Activated CD4-positive, alpha-beta T cell treated with anti-CD3 and anti-CD28 coated beads for 1 hour (primary cell): ENCODE results near the gene STOM.

Experiments
- DNase-seq: peaks from one replicate; pipeline ENCODE4 v3.0.0-alpha.2; 2020

The STOM gene

DNA sequence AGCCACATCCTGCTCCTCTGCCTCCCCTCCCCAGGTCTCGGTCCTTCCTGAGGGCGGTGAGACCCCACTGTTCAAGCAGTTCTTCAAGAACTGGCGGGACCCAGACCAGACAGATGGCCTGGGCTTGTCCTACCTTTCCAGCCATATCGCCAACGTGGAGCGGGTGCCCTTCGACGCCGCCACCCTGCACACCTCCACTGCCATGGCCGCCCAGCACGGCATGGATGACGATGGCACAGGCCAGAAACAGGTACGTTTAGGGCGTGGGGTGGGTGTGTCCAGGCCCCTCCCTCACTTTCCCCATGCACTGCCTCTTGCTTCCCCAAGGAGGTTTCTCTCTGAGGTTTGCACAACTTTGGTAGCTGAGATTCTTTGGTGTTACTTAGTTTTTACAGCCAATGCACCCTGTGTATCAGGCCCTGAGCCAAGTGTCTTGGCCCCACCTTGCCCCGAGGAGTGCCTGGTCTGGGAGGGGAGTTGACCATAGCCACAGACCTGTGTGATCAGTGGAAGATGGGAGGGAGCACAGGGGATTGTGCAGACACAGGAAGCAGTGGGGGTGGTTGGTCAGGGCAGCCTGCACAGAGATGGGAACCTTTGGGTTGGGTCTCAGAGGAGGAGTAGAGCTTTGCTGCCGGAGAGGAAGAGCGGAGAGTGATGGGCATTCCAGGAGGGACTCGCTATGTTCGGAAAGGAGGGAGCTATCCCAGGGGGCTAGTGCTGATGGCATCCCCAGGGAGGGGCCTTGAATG is 51.2 kb downstream of the STOM start:
- no peak for DNase-seq

DNA sequence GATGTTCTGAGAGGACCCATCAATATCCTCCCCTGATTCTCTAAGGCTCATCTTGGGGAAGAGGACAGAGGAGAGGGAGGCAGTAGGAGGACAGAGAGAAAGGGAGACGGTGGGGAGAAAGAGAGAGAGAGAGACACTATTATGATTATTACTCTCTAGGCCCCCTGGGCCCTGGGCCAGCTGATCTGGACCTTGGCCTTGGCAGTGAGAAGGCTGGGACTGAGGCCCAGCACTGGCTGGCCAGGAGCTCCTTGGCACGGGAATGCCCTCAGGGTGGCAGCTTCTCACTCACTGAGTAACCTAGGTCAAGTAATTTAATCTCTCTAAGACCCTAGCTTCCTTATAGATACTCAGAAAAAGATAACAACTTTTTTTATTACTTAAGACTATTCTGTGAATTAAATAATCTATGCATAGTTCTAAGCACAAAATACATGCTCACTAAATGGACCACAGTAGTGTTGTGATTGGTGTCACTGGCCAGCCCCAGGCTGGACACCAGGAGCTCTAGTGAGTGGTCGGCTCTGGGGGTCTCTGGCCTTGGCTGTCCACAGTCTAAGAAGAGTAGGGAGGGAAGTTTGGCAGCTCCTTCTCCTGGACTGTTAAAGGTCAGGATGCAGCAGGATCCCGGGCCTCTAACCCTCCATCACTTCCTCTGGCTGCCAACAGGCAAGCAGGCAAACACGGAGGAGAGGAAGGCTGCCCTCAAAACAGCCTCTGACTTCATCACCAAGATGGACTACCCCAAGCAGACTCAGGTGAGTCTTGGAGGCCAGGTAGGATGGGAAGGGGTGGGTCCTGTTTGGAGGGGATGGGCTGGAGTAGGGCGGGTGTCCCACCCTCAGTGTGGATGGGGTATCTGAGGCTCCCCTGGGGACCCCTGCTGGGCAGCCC is 52.1 kb downstream of the STOM start:
- DNase-seq: no peak

DNA sequence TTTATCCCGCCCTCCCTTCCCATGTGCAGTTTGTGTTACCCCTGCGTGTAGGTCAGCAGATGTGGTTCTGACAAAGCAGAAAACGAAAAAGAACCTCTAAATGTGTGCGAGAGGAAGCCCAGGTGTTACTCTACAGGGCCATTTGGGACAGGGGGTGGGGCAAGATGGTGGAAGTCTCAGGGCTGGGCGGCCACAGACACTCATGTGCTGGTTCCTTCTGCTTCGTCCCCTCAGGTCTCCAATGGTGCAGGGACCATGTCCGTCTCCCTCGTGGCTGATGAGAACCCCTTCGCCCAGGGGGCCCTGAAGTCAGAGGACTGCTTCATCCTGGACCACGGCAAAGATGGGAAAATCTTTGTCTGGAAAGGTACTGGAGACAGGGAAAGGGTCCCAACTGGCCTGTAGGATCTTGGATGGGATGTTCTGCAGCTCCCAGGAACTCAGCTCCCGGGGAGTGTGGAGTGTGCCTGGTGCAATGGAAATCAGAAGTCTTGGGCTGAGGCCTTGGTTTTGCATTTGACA is 53.1 kb downstream of the STOM start:
- DNase-seq: no peak

DNA sequence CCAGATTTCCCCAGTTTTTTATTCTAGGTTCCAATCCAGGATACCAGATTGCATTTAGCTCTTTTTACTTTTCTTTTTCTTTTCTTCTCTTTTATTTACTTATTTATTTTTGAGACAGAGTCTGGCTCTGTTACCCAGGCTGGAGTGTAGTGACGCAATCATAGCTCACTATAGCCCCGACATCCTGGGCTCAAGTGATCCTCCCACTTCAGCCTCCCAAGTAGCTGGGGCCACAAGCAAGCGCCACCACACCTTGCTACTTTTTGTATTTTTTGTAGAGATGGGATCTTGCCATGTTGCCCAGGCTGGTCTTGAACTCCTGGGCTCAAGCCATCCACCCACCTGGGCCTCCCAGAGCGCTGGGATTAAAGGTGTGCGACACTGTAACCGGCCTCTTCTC is 53.7 kb downstream of the STOM start:
- DNase-seq: no peak

DNA sequence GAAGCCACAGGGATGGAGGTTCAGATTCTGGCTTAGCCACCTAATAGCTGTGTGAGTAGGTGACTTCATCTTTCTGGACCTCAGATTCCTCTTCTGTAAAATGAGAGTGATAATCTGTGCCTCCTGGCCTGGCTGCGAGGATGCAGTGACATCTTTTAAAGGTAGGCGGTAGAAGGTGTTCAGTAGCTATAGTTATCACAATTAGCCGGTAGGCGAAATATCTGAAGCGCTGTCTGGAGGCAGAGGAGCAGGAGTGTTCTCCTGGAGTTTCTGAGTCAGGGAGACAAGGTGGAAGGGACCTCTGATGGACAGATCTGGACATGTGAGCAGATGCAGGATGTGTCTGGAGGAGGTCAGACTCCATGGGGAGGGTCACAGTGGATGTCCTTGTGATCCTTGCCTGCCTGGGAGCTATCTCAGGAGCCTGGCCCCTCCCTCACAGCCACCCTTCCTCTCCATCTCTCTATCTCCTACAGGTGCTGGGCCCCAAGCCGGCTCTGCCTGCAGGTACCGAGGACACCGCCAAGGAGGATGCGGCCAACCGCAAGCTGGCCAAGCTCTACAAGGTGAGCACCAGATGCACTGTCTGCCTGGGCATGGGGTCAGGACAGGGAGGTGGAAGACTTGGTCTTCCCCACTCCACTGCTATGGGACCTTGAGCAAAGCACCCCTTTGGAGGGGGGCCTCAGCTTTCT is 56.4 kb downstream of the STOM start:
- no peak for DNase-seq

DNA sequence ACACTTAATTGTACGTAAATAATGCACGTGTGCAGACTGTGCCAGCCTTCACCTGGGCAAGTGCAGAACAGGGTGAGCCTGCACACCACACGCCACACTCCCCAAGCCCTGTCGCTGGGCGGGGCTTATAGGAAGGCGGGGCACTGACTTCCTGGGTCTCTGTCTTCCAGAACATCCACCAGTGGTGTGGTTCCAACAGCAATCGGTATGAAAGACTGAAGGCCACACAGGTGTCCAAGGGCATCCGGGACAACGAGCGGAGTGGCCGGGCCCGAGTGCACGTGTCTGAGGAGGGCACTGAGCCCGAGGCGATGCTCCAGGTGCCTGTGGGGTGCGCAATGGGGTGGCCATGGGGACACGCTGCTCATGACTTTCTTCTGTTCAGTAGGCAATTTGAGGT is 57.9 kb downstream of the STOM start:
- DNase-seq: no peak

DNA sequence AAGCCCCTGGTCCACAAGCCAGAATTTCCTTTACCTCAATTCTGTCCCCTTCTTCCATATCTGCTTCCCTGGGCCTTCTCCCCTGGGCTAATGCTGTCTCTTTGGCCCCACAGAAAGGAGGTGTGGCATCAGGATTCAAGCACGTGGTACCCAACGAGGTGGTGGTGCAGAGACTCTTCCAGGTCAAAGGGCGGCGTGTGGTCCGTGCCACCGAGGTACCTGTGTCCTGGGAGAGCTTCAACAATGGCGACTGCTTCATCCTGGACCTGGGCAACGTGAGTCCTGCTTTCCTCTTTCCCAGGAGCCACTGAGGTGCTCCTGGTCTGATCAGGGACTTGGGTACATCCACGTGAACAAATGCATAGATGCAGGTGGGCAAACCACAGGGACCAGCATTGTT is 59.5 kb downstream of the STOM start:
- DNase-seq: no peak

DNA sequence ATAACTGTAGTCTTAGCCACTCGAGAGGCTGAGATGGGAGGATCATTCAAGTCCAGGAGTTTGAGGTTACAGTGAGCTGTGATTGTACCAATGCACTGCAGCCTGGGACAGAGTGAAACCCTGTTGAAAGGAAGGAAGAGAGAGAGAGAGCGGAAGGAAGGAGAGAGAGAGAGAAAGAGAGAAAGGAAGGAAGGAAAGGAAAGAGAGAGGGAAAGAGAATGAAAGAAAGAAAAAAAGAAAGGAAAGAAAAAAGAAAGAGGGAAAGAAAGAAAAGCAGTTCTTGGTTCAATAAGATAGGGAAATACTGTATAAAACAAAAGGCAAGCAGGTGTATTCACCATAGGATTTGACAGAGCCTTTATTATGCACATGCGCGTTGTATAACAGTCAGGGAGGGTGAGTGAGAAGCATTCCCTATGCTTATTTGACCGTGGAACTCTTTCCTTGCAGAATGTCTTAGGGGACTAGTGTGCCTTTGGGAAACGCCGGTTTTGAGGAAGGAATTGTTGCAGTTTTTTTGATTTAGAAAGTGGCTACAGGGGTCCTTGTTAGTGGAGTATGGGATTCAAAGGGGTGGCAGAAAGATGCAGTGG is 60.1 kb downstream of the STOM start:
- no peak for DNase-seq

DNA sequence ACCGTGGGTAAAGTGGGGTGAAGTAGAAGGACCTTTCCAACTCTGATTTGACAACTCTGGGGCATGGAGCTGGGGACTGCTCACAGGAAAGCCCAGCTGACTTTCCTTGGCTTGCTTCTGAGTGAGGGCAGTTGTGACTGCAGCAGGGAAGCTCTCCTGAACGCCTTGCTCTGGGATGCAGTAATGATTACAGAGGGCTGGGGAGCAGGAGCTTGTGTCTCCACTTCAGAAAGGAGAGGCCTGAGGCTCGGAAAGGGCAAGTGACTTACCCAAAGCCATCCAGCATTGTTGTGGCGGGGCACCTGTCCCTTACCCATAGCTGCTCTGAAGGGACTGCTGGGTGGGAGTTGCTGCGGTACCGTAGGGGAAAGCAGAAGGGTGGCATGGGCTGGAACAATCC is 60.9 kb downstream of the STOM start:
- no peak for DNase-seq

DNA sequence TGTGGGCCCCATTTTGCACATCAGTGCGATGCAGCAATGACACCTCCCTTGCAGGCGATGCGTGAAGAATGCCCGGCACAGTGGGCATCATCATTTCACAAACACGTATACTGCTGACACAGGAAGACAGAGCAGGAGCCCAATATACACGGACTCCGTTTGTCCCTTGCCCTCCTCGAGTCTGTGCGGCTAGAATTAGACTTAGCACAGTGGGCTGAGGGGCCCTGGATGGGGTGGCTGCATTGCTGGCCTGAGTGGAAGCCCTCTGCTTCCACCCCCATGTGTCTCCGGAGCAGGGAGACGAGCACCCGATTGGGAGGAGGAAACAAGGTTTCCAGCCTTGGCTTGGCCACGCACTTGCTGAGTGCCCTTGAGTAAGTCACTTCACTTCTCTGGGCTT is 61.3 kb downstream of the STOM start:
- no peak for DNase-seq

DNA sequence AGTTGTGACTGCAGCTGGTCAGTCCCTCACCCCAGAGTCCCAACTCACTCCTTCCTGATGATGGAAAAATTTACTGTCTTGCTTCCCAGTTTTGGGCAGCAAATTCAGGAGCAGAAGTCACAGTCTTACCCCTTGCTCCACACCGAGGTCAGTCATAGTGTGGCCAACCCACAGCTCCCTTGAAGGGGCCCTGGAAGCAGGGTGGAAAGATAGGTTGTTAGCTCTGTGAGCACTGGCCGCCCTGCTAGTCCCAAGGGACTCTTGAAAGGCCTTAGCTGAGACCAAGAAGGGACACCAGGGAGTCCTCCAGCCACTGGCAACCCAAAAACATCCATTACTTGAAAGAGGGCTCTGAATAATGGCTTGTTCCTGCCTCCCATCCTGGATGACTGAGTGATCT is 62.1 kb downstream of the STOM start:
- no peak for DNase-seq

DNA sequence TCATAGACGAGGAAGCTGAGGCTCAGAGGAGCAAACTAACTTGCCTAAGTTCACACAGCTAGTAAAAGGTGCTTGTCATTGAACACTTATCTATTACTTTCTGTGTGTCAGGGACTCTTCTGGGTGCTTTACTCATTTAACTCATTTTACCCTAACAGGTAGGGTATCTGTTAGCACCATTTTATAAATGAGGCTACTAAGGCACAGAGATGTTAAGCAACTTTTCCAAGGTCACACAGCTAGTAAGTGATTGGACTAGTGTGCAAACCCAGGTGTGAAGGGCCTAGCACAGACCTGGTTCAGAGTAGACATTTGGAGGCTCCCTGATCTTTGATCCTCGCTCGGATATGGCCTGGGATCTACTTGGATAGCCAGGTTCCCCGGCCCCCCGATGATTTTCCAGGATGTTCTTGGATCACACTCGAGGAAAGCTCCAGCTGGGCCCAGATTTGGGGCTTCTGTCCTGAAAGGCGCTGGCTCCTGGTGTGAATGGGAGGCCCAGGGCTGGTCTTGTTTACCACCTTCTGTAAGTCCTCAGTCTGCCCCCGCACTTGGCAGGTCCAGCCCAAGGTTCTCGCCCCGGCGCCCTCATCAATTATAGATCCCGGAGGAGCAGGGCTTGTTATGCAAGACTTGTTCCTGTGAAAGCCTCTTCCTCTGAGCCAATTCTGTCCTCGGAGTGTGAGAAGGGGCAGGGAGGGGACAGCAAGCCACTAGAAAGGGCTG is 64.6 kb downstream of the STOM start:
- DNase-seq: no peak

DNA sequence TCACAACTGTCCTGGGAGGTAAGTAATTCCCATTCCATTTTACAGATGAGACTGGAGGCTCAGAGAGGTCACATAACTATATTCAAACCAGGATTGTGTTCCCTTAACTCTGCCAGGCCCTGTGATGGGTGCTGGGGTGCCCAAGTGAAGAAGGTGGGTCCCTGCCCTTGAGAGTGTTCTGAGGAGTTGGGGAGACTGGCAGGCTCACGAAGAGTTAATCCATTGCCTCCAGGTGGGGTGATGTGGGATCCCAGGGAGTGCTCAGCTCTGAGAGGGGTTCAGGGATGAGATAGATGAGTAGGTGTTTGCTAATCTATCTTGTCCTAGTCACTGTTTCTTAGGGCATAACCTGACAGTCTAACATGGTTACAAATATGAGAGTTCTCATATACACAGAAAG is 65.3 kb downstream of the STOM start:
- DNase-seq: no peak

DNA sequence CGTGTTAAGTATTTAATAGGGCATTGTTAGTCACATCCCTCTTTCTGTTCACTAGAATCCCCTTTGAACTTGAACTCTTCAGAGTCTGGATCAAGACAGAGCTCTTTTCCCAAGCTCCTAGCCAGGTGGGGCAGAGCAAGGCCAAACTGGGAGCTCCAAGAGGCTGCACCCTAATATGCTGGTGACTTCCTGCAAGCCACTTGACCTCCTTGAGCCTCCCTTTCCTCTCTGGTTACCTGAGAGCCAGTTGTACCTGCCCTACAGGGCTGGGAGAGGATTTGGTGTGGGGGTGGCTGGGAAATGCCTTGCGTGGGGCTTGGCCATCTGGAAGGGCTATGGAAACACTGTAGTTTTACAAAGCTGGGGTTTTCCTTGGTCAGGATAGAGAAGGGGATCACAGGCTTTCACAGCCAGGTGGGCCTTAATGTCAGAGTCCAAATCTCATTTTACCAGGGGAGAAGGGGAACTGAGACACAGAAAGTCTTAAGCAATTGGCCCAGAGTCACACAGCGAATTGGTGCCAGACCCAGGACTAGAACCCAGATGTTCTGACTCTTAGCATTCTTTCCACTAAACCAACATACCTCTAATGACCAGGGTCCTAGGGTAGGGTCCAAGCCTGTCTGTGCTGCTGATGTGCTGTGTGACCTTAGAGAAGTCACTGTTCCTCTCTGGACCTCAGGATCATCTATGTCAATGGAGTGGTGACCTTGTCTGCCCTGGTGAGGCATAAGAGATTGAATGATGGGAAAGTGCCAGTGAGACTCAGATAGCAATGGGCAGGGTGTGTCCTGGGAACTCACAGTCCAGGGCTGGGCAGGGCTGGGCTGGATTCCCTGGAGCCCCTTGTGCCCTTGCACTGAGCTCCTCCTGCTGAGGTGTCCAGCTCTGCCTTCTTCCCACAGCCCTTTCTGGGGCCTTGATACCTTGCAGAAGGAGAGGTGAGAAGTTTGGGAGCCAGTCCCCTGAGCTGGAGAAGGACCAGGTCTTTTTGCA is 66.3 kb downstream of the STOM start:
- no peak for DNase-seq

DNA sequence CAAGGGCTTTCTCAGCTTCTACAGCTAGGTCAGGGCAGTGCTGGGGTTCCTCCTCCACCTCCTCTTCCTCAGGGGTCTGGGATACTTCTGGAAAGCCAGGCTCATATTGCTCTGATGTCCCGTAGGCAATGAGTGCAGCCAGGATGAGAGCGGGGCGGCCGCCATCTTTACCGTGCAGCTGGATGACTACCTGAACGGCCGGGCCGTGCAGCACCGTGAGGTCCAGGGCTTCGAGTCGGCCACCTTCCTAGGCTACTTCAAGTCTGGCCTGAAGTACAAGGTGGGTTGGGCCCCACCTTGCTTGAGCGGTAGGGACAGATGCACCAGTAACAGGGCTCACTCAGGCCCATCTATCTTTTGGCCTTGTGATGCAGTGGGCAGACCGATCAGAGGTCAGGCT is 67.3 kb downstream of the STOM start:
- no peak for DNase-seq

DNA sequence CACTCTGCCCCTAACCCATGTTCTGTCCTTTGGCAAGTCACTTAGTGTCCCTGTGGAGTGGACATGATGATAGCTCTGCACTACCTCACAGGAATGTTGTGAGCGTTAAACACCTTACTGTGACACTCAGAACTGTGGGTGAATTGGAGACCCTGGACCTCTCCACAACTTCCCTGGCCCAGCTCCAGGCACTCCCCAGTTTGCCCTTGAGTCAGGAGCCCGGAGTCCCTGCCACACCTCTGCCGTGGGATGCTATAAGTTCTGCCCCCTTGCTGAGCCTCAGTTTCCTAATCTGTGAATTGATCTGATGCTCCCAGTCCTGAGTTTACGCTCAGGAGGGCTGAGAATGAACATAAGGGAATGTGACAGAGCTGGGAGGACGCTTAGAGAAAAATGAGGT is 67.7 kb downstream of the STOM start:
- DNase-seq: no peak

DNA sequence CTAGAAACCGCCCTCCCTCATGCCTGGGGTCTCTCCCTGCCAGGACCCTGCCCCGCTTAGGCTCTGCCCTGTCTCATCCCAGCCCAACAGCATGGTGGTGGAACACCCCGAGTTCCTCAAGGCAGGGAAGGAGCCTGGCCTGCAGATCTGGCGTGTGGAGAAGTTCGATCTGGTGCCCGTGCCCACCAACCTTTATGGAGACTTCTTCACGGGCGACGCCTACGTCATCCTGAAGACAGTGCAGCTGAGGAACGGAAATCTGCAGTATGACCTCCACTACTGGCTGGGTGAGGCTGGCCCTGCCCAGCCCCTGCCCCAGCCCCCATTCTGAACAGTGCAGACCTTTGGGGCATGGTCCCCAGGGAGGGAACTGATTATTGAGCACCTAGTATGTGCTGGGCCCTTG is 68.2 kb downstream of the STOM start:
- no peak for DNase-seq

DNA sequence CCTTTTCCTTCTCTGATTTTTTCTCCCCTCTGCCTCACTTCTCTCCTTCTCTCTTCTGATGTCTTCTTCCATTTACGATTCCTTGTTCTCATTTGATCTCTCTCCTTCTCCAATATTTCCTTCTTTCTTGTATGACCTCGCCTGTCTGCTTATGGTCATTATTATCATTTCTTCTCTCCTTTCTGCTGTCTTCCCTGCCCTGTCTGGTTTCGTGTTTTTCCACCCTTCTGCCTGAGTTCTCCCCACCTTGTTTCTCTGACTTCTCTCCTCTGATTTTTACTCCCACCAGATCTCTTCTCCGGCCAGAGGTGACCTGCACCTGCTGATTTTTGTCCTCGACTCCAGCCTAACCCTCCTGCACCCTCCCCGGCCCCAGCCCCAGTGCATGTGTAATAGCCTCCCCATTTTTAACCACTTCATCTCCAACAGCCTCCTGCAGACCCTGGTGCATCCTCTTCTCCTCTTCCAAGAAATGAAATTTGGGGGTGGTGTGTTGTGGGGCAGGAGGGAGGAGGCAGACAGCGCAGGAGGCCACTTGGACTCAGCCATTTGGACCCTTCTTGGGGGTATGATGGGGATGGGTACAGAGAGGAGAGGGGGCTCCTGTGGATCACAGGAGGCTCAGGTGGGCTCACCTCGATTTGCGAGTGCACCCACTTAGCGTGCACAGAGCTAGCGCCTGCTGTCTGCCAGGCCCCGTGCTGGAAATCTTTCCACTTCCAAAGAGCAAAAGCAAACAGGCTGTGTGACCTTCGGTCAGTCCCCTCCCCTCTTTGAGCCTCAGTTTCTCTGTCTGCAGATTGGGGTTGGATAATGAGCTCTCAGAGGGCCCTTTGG is 69.5 kb downstream of the STOM start:
- no peak for DNase-seq

DNA sequence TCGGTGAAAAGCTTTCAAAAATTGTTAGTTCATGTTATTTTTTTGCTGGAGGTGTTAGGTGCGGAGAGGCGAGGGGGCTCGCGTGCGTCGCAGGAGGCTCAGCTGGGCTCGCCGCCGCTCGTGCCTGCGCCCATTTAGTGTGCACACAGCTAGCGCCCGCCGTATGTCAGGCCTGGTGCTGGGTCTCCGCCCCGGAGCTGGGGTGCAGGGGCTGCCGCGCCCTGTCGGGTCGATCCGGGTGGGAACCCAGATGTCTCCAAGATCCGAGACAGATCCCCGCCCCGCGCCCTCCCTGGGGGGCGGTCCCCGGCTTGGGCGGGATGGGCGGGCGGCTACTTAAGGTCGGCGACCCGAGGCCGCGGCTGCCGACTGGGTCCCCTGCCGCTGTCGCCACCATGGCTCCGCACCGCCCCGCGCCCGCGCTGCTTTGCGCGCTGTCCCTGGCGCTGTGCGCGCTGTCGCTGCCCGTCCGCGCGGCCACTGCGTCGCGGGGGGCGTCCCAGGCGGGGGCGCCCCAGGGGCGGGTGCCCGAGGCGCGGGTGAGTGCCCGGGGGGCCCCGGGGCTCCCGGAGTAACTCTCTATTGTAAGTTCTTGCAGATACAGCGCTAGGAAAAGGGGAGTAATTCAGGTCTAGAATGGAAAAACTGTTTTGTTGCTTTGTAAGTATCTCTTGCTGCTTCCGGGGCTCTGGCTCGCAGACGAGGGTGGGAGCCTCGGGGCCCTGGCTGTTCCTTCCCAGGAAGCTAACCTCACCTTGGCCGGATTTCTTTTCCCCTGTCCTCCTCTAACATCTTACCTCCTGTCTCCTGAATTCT is 70.4 kb downstream of the STOM start:
- no peak for DNase-seq
